ENCODE results near the gene POMT1. TPM values are rescaled to one million over a fixed set of nuclear protein-coding genes. Genes with fewer than 3 reads are reported as not detected.

Gene POMT1
- total RNA-seq, 1 experiment from 2014 or later = 34.1 TPM

DNA sequence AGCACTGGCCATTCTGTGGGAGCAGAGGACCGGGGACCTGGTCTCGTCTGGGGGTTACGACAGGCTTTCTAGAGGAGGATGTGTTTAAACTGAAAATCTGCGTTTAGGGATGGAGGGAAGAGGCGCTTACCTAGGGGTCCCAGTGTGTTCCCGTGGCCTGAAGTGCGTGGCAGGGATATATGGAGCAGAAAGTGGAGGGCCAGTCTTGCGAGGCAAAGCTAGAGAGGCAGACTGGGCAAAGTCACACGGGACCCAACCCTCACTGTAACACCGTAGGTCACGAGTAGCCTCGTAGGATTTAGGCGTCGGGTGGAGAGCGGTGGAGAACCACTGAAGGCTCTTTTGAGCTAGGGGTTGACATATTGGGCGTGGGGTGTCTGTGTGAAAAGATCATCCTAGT lies 32.8 kb upstream of the POMT1 start:
- no peaks in the 10 kb centered on the region for H3K79me2 ChIP-seq (ENCODE audit: insufficient read depth, low read length)
- no peak overlapping the region for H4K8ac ChIP-seq (replicated peaks; ENCODE audit: insufficient read length, low read depth, low read length)
- no peaks in the 10 kb centered on the region for H3K27me3 ChIP-seq (ENCODE audit: insufficient read depth, low read length)
- no peaks in the 10 kb centered on the region for H3K4me1 Mint-ChIP-seq
- H2BK12ac ChIP-seq (ENCODE audit: insufficient read length, low read depth, low read length) = no peak overlapping the region
- no peak overlapping the region for H3K56ac ChIP-seq (ENCODE audit: insufficient read length, low read depth, low read length)
- no peak overlapping the region for H4K5ac ChIP-seq (ENCODE audit: insufficient read length, low read depth, low read length)
- no peaks in the 10 kb centered on the region for H3K4me1 ChIP-seq (ENCODE audit: insufficient read depth, low read length)
- H3K4me2 ChIP-seq (ENCODE audit: insufficient read depth, insufficient read length, low read length) = no peak overlapping the region
- no peak overlapping the region for H3K18ac ChIP-seq (ENCODE audit: insufficient read length, low read depth, low read length)
- no peak overlapping the region for H3K4me3 Mint-ChIP-seq
- H3K9ac ChIP-seq (ENCODE audit: extremely low read depth, insufficient read length, low read length) = no peak overlapping the region
- H2BK5ac ChIP-seq (ENCODE audit: insufficient read length, low read length) = no peak overlapping the region
- no peaks in the 10 kb centered on the region for H3K9me3 ChIP-seq (ENCODE audit: control insufficient read depth, low read depth, low read length)
- WGBS (ENCODE audit: extremely low coverage, insufficient read length, low lambda C conversion rate) = no CpG with 5 or more reads among the region's 16 CpGs
- H3K27ac Mint-ChIP-seq = peak overlapping the region in 2 of 3 experiments; percentile 19 to 59; a peak in 3 of 7 replicates
- no peaks in the 10 kb centered on the region for H3K23me2 ChIP-seq (ENCODE audit: insufficient read length, low read depth, low read length, poor library complexity, severe bottlenecking)
- peaks cover 74 to 93% (median 91%) of the 10 kb centered on the region in 3 experiments for H3K36me3 Mint-ChIP-seq (ENCODE audit: insufficient read depth in 1 of 3, low read depth in 3 of 3)
- peak; percentile 18 for DNase-seq
- no peak for TF ChIP-seq CTCF (conservative IDR thresholded peaks at IDR 0.05)
- H3K23ac ChIP-seq (ENCODE audit: insufficient read length, low read depth, low read length) = no peak overlapping the region
- no peaks in the 10 kb centered on the region for H4K20me1 ChIP-seq (ENCODE audit: control insufficient read depth, insufficient read depth, insufficient read length)
- no peak overlapping the region for H2AFZ ChIP-seq (ENCODE audit: low read length)
- H3K4ac ChIP-seq (ENCODE audit: low read depth, low read length) = no peak overlapping the region
- no peak overlapping the region for H4K91ac ChIP-seq (ENCODE audit: insufficient read length, low read depth, low read length)
- H3K79me1 ChIP-seq (ENCODE audit: insufficient read depth, low read depth, low read length, poor library complexity, severe bottlenecking) = no peaks in the 10 kb centered on the region
- no peak overlapping the region for H2BK15ac ChIP-seq (ENCODE audit: low read depth, low read length)
- H2BK120ac ChIP-seq (ENCODE audit: low read depth, low read length, poor library complexity, severe bottlenecking) = no peak overlapping the region
- H3K27ac ChIP-seq (ENCODE audit: insufficient read length, low read depth, low read length) = no peak overlapping the region
- H3K14ac ChIP-seq (ENCODE audit: insufficient read depth, low read length) = no peak overlapping the region
- H2BK20ac ChIP-seq (ENCODE audit: low read depth, low read length, poor library complexity, severe bottlenecking) = no peak overlapping the region
- H3K9me3 Mint-ChIP-seq = no peaks in the 10 kb centered on the region
- no peak overlapping the region for H3T11ph ChIP-seq (ENCODE audit: low read length)
- no peaks in the 10 kb centered on the region; the same call in 1 of the 2 replicates for H3K27me3 Mint-ChIP-seq (ENCODE audit: low read depth)
- no peak overlapping the region for H2AK5ac ChIP-seq (ENCODE audit: insufficient read length, low read length)

All from H9 (cell line).